Smooth muscle cell (in vitro differentiated cells): ENCODE measurements around the gene PFDN4. TPM values are rescaled to one million over a fixed set of nuclear protein-coding genes. Genes with fewer than 3 reads are reported as not detected.
A peak's percentile ranks its signal among the peaks of the same experiment; 100 is the strongest.

Experiments used
- DNase-seq: peaks from one replicate; lab custom pipeline; 2025; ENCODE audit not compliant: unreplicated experiment; lab: John Stamatoyannopoulos, UW
- H2AFZ ChIP-seq: fragments of 200-600 bp; sonication (generic); 2 replicates; pipeline ENCODE4 v1.6.0; 2016; ENCODE audit warnings: antibody characterized with exemption, low read depth, mild to moderate bottlenecking
- H3F3A ChIP-seq: fragments of 200-600 bp; sonication (generic); 2 replicates; pipeline ENCODE4 v1.6.0; 2017; ENCODE audit warnings: antibody characterized with exemption, low read depth
- H3K27ac ChIP-seq: fragments of 200-600 bp; sonication (generic); 2 replicates; pipeline ENCODE4 v1.5.1; 2016; ENCODE audit warnings: low read depth, mild to moderate bottlenecking
- H3K27me3 ChIP-seq: fragments of 200-600 bp; sonication (generic); 2 replicates; pipeline ENCODE4 v1.6.1; 2016; ENCODE audit warnings: low read depth, mild to moderate bottlenecking
- H3K36me3 ChIP-seq: fragments of 200-600 bp; sonication (generic); 2 replicates; pipeline ENCODE4 v1.5.1; 2016; ENCODE audit warnings: low read depth
- H3K4me1 ChIP-seq: fragments of 200-600 bp; sonication (generic); 2 replicates; pipeline ENCODE4 v1.5.1; 2016; ENCODE audit warnings: low read depth
- H3K4me2 ChIP-seq: fragments of 200-600 bp; sonication (generic); 2 replicates; pipeline ENCODE4 v1.6.0; 2016; ENCODE audit warnings: mild to moderate bottlenecking
- H3K4me3 ChIP-seq: fragments of 200-600 bp; sonication (generic); 2 replicates; pipeline ENCODE4 v1.5.1; 2016; ENCODE audit warnings: mild to moderate bottlenecking
- H3K79me2 ChIP-seq: fragments of 200-600 bp; sonication (generic); 2 replicates; pipeline ENCODE4 v1.6.0; 2016; ENCODE audit warnings: low read depth, mild to moderate bottlenecking
- H3K9ac ChIP-seq: fragments of 200-600 bp; sonication (generic); 2 replicates; pipeline ENCODE4 v1.6.0; 2016; ENCODE audit warnings: low read depth
- H3K9me3 ChIP-seq: fragments of 200-600 bp; sonication (generic); replicated peaks from 2 replicates; pipeline ENCODE4 v1.5.1; 2016; ENCODE audit warnings: low read depth
- H4K20me1 ChIP-seq: fragments of 200-600 bp; sonication (generic); 2 replicates; pipeline ENCODE4 v1.6.0; 2016; ENCODE audit warnings: low read depth
- CTCF ChIP-seq: fragments of 200-600 bp; sonication (generic); IDR thresholded peaks from 2 replicates; pipeline ENCODE4 v1.5.1; 2017; ENCODE audit warnings: borderline replicate concordance, mild to moderate bottlenecking, antibody characterized with exemption; ENCODE audit not compliant: insufficient read depth, poor library complexity, severe bottlenecking
- WGBS: methylation state at CpG from one replicate; pipeline ENCODE4 v1.1.7; 2016; ENCODE audit warnings: low lambda C conversion rate; 5-methylcytosine and 5-hydroxymethylcytosine counted together
- polyA plus RNA-seq: library from polyadenylated mRNA; unstranded; fragments of >200 nt; fragmentation: Nextera tagmentation; extraction: Ambion mirVana; gene quantifications from 2 replicates; pipeline ENCODE4 v1.2.1, GENCODE V29; 2016
- total RNA-seq: library from RNA; depleted of rRNA; stranded (reverse); fragments of >200 nt; gene quantifications from 2 replicates; pipeline ENCODE4 v1.2.3, GENCODE V29; 2014

The PFDN4 gene
- total and polyA plus RNA-seq, 2 experiments from 2014 or later = 47.6 to 240 TPM

GRCh38 chr20:54173653-54174456, 34.0 kb upstream of the PFDN4 start, which contains the start of gene CYP24A1:
TSS of gene CYP24A1 (minus strand) at chr20:54173986. CDS start at chr20:54173579, 407 bp downstream.
- Histone ChIP-seq H3K9me3 (no peaks in the 10 kb centered on the region), H3K4me1 (peaks cover 25% of the 10 kb centered on the region), H3K79me2 (no peaks in the 10 kb centered on the region), H3K27ac (no peak within 1 kb of the TSS), H3K4me2 (peak within 1 kb of the TSS; percentile 95), H3K9ac (no peak within 1 kb of the TSS), H3K4me3 (peak within 1 kb of the TSS; percentile 48), H4K20me1 (no peaks in the 10 kb centered on the region), H3K27me3 (peaks cover 49% of the 10 kb centered on the region), H2AFZ (peak within 1 kb of the TSS; percentile 82), H3F3A (peaks cover 4% of the 10 kb centered on the region), H3K36me3 (no peaks in the 10 kb centered on the region)
- TF ChIP-seq CTCF = no peak
- 2% methylated on average over 54 of the region's 61 CpGs for WGBS
- no peak for DNase-seq

GRCh38 chr20:54174457-54175175, 33.3 kb upstream of the PFDN4 start:
- Histone ChIP-seq H3K9ac (no peak overlapping the region), H3K4me1 (peaks cover 25% of the 10 kb centered on the region), H3K4me2 (peak overlapping the region; percentile 95), H3F3A (peaks cover 4% of the 10 kb centered on the region), H3K27ac (no peak overlapping the region), H3K27me3 (peaks cover 49% of the 10 kb centered on the region), H3K79me2 (no peaks in the 10 kb centered on the region), H3K4me3 (peak overlapping the region; percentile 48), H2AFZ (peak overlapping the region; percentile 82), H4K20me1 (no peaks in the 10 kb centered on the region), H3K9me3 (no peaks in the 10 kb centered on the region), H3K36me3 (no peaks in the 10 kb centered on the region)
- DNase-seq = no peak
- 10% methylated on average over 18 of the region's 18 CpGs for WGBS
- no peak for TF ChIP-seq CTCF

- H4K20me1 ChIP-seq = no peaks in the 10 kb centered on the region
- no peaks in the 10 kb centered on the region for H3K79me2 ChIP-seq
- H3K9me3 ChIP-seq = no peaks in the 10 kb centered on the region
- peaks cover 25% of the 10 kb centered on the region for H3K4me1 ChIP-seq
- no peak overlapping the region for H2AFZ ChIP-seq
- H3K4me2 ChIP-seq = no peak overlapping the region
- H3K27ac ChIP-seq = peak overlapping the region; percentile 15
- no peak for DNase-seq
- no peak overlapping the region for H3K9ac ChIP-seq
- no peak for TF ChIP-seq CTCF
- peaks cover 4% of the 10 kb centered on the region for H3F3A ChIP-seq
- peaks cover 40% of the 10 kb centered on the region for H3K27me3 ChIP-seq
- H3K4me3 ChIP-seq = no peak overlapping the region
- no peaks in the 10 kb centered on the region for H3K36me3 ChIP-seq
- WGBS = 38% methylated on average over 2 of the region's 2 CpGs
Observed at GRCh38 chr20:54176610-54177009, 31.3 kb upstream of the PFDN4 start.
